TTC549 (cell line): ENCODE results near the gene FCER1A.
"Not testable (repeated sequence)": the region's sequence is repeated elsewhere in the genome, so short reads cannot be mapped to it uniquely, and the experiment has no call there.

Experiments used
- FAIRE-seq: peaks from 2 replicates; lab custom pipeline; 2012; peaks lifted over from hg19 to GRCh38; lab: Jason Lieb, UNC

Gene FCER1A

GRCh38 chr1:159302095-159302494, at the start of gene FCER1A:
FCER1A (plus strand) TSS chr1:159302336; CDS start chr1:159302365, 29 bp downstream.
- no peak for FAIRE-seq

- no peak for FAIRE-seq
Observed at GRCh38 chr1:159261311-159261710, 40.8 kb upstream of the FCER1A start.

GRCh38 chr1:159261721-159262494, 40.2 kb upstream of the FCER1A start:
- no peak for FAIRE-seq

GRCh38 chr1:159266832-159267231, 35.3 kb upstream of the FCER1A start:
- no peak for FAIRE-seq

GRCh38 chr1:159274631-159275030, 27.5 kb upstream of the FCER1A start:
- FAIRE-seq: no peak

GRCh38 chr1:159275891-159276290, 26.2 kb upstream of the FCER1A start:
- FAIRE-seq: no peak

- FAIRE-seq: no peak
Observed at GRCh38 chr1:159279773-159280172, 22.4 kb upstream of the FCER1A start.

- no peak for FAIRE-seq
Observed at GRCh38 chr1:159282118-159282517, 20.0 kb upstream of the FCER1A start.

- FAIRE-seq: no peak
Observed at GRCh38 chr1:159289060-159289459, 13.1 kb upstream of the FCER1A start.

- FAIRE-seq: no peak
Observed at GRCh38 chr1:159291424-159291823, 10.7 kb upstream of the FCER1A start.

GRCh38 chr1:159296706-159297375, 5.3 kb upstream of the FCER1A start:
- no peak for FAIRE-seq

- FAIRE-seq: no peak
Observed at GRCh38 chr1:159300146-159300545, 2.0 kb upstream of the FCER1A start.

- FAIRE-seq: no peak
Observed at GRCh38 chr1:159307346-159308020, 5.3 kb downstream of the FCER1A start.

- FAIRE-seq: no peak
Observed at GRCh38 chr1:159311679-159312078, 9.5 kb downstream of the FCER1A start.

GRCh38 chr1:159315381-159315780, 13.2 kb downstream of the FCER1A start:
- no peak for FAIRE-seq

GRCh38 chr1:159318784-159319551, 16.8 kb downstream of the FCER1A start:
- no peak for FAIRE-seq

GRCh38 chr1:159334797-159335196, 32.7 kb downstream of the FCER1A start:
- FAIRE-seq: no peak

GRCh38 chr1:159338018-159338417, 35.9 kb downstream of the FCER1A start:
- FAIRE-seq: no peak

- FAIRE-seq: no peak
Observed at GRCh38 chr1:159339536-159339935, 37.4 kb downstream of the FCER1A start.

- FAIRE-seq: no peak
Observed at GRCh38 chr1:159341736-159342135, 39.6 kb downstream of the FCER1A start.

- no peak for FAIRE-seq
Observed at GRCh38 chr1:159342761-159343425, 40.8 kb downstream of the FCER1A start.

GRCh38 chr1:159349374-159349773, 47.2 kb downstream of the FCER1A start:
- not testable (repeated sequence) for FAIRE-seq
